ENCODE measurements around the gene AKAP6.
A peak's percentile ranks its signal among the peaks of the same experiment; 100 is the strongest.

Gene AKAP6

DNA sequence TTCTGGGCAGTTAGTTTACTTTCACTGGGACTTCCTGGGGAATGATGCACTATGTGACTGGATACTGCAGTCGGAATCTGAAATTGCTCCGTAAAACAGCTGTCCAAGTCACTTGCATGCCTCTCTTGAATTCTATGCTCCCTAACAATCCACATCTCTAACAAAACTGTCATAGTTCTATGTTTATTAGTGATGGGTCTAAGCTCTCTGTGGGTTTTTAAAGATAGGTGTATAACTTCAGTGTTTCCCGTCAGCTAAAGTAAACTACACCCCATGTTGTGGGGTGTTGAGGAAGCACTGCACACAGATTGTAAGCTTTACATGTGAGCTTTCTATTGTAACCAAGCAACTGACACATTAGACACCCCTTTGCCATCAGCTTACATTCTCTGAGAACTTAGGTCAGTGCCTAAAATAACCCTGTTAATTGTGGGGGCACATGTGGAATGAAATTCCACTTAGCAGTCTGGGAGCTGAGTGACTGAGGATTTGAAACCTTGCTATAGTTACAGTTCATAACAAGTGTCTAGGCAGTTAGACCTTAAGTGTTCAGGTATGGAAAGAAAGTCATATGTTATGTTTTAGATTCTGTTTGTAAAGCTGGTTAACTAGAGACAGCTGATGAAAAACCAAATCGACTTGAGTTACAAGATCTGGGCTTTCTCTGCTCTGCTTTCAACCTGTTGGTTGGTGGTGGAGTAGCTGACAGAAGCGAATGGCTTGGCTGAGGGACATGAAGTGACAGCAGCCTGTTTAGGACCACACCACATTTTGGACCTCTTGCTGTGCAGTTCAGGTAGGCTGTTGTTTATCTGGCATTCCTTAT, 165.7 kb downstream of the AKAP6 start:
- DNase-seq, result no peak

DNA sequence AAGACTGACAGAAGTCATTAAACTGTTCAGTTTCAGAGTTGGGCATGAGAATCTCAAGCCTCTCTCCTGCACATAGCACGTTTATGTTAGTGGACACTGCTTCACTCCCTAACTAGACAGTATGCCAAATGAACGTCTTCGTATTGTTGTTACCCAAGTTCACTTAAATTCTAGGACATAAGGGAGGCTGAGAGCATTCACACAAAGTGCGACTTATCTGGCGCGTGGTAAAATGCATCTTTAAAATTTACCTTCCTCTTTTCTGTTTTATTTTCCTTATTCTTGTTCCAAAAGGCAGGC, 166.3 kb downstream of the AKAP6 start:
- no peak for DNase-seq

DNA sequence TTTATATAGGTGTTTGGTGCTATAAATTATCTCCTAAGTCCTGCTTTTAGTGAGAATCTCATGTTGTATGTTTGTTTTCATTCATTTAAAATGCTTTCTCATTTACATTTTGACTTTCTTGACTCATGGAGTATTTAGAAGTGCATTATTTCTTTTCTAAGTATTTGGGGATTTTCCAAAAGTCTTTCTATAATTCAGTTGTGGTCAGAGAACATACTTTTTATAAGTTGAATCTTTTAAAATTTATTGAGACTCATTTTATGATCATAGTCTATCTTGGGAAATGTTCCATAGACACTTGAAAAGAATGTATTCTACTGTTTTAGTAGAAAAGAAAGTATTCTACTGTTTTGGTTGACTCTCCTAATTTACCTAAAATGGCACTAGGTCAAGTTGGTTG, 168.2 kb downstream of the AKAP6 start:
- DNase-seq, result no peak

DNA sequence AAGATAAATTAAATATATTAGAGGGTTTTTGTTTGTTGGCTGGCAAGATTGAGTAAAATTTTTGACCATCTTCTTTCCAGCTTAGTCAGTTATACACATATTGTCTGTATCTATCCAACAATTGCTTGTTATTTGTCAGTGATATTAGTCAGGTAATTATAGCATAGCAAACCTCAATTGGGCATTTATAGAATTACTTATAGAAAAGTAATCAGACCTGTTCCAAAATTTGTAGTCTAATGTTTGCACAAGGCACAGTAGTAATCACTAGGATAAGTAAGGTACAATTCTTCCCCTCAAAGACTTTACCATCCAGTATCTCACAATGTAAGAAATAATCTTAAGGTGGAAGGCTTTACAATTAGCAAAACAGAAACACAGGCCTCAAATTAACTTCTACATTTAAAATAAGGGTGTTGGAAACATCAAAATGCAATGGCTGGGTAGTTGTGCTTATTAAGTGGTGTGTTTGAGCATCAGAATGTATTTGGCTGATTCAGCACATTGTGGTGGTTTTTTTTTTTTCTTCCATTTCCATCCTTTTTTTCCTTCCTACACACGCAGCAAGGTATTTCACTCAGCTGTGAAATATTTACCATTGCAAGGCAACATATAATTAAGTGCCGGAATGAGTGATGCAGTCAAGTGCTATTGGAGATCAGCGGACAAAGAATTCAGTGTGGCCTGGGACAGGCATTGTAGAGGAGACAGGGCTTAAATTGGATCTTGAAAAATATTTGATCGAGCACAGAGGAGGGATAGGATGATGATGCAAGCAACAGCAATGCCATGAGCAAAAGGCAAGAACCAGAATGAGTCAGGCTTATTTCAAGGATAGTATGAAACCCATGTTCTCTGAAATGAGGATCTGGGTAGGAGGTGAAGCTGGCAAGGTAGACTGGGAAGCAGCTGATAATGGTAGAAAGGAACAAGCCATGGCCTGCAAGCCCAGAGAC, 178.2 kb downstream of the AKAP6 start:
- peak; percentile 28 for DNase-seq

DNA sequence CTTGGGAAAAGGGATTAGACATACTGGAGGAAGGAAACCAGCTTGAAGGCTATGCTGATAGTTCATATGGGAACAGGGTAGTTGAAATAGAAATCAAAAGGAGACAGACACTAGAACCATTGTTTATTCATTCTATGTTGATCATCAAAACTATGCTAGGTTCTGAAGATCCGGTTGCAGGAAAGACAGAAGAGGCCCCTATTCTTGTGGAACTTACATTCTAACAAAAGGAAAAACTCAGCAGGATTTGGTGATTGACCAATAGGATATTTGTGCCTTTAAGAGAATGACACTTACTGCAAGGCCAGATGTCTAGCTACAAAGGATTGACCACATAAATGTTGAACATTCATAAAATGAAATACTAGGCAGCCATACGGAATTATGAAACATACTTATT, 179.2 kb downstream of the AKAP6 start:
- no peak for DNase-seq

DNA sequence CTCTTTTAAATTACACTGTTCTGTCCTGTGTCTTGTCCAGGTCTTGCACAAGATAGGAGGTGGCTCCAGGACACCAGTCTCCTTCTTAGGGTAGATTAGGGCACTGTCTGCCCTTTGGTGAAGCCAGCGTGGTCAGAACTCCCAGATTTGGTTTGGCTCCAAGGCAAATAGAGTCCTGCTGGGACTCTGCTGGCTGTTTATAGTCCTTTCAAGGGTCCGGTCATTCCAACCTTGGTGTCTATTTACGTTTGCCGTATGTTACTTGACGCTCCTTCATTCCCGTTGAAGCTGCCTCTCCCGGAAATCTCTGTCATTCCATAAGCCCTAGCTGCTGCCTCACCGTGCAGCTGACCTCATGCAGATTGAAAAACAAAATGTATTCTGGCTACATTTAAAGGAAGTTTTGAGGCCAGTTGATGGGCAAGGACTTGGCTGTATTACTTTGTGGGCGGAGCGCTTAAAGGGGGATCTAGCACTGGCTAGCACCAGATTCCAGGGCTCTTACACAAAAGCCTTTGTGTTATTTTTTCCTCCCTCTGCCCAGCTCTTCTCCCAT, 180.6 kb downstream of the AKAP6 start:
- no peak for DNase-seq

DNA sequence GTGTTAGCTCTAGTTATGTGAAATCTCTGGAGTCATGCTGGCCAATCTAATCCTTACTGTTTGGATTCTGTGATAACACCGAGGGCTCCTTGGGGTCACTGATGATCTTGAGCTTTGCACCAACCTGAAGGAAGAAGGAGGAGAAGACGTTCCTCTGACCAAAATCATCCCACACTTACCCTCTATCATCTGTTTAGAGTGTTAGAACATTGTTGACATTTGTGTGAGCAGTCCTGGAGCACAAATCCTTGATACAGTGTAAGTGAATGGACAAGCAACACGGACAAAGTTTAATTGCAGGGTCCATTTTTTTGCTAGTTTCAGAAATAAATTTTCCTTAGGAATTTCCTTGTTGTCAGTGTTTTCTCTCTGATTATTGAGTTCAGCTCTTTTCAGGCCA, 181.7 kb downstream of the AKAP6 start:
- DNase-seq, result no peak

DNA sequence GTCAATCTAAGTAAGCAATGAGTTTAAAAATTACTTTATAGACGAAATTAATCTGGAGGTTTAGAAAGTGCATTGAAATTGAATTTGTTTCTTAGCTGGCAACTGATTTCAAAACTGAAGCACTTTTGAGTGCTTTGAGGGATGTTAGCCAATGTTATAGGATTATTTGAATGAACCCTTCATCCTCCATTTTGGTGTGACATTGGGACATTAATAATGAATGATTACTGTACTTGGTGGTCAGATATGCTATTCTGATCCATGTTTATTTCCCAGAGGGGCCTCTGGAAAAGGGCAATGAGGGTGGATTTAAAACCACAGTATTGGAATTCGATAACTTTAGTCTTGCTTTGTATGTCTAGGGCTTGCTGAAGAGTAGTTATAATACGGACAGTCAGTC, 183.2 kb downstream of the AKAP6 start:
- no peak for DNase-seq

DNA sequence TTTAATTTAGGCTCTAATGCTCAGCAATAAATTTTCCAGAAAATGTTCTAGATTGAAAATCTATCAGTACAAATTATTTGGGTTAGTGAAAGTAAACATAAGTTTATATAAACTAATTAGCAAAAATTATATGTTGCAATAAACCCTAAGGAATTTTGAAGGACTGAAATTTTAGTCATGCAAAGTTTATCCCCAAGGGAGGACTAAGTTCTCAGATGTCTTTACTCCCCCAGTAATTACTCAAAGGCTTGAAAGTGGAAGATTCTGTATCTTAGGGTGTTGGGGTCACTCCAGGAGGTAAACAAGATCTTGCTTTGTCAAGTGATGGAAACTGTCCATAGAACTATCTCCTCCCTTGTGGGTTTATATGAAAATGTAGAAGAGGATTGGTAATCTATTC, 183.7 kb downstream of the AKAP6 start:
- no peak for DNase-seq

DNA sequence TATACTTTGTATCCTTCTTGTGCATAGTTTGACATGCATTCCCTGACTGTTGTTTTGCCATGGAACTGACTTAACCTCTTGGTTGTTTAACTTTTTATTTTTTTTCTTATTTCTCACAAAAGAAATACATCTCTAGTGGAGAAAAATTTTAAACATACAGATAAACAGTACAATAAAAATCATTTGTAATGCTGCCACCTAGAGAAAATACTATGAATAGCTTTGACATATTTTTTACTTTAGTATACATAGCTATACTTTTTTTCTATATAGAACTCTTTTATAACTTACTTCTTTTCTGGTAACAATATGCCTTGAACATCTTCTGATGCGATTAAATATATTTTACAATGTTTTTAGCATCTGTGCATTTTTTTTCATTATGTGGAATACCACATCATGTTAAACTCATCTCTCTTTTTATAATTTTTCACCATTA, 184.5 kb downstream of the AKAP6 start:
- DNase-seq, result no peak

DNA sequence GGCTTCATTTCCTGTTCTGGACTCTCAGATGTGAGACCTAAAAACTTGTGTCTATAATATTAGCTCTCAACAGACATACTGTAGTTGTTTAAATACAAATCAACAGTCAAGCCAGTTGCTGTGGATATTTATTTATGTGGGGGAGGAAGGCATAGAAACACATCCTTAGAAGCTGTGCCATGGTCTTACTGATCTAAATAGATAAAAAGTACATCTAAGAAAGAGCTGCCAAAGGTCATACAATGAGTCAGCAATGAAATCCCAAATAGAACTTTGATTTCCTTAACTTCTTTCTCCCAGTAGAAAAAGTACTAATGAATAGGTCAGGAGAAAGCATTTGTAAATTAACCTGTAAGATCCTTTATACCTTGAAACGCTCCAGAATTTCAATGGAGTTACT, 185.1 kb downstream of the AKAP6 start:
- DNase-seq, result no peak

DNA sequence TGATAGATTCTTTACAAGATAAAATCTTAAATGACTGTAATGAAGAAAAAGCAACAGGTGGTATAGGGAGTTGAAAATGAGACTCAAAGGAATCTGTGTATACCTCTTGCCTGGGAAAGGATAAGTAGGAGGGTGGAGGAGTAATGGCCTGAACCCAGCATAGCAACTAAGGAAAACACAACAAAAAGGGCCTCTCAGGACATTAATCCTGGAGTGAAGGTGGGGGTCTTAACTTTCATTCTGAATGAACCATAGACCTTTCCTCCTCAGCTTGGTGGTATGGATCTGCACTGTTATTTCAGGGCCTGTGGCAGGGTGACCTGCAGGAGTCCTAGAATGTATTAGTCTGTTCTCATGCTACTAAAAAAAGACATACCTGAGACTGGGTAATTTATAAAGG, 185.6 kb downstream of the AKAP6 start:
- DNase-seq, result no peak

DNA sequence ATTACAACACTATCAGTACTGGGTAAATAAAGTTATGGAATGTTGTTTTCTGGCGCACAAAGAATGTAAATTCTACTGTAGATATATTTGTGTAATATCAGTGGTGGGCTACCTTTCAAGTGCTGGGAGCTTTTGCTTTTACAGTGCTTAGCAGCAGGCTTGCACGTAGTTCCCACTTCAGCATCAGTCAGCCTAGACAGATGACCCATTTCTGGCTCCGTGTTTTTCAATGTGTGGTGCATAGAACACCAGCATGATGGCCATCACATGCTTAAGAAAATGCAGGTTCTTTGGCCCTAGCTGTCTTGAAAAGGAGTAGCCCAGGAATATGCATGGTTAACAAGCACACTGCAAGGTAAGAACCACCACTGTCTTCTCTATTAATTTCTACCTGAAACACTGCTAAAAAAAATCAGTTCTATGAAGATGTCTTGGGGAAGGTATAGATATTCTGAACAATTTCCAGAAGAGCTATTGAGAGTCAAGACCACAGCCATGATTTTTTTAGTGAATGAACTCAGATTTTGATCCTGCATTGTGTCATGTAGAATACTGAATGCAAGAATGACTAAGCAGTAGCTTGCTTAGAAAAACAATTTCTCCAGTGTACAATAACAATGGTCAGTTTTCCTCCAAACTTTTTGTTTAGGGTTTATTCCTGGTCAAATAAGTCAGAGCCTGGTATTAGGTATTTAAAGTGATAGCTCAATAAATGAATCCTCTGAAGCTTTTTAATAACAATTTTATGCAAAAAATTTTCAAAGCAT, 195.7 kb downstream of the AKAP6 start:
- DNase-seq, result no peak

DNA sequence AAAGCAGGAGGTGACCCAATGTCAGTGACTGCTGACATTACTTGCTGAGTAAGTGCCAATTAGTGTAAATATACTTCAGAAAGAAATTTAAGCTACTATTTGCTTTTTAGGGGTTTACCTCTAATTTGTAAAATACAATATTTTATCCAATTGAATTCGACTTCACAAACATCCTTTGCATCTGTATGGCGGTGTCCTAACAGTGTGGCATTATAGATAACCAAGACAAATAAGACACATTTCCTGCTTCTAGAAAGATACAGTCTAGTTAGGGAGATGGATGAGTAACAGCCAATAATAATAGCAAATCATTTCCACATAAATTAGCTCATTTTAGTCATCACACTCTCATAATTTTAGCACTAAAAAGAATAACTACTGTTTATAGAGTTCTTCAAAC, 196.5 kb downstream of the AKAP6 start:
- no peak for DNase-seq

DNA sequence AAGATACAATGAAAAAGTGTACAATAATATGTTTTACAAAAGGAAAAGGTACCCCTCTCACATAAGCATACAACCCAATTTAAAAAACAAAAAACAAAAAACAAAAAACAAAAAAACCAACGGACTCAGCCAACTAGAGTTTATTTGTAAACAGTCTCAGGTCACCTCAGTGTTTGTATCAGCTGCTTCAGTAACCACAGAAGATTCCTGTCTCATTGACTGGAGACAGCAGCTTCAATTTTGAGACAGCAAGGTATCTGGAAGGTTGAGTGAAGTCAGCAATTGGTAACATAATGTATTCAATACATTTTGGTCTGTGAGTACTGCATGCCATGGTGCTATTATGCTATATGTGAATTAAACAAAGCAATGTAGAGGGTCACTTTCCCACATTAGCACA, 201.7 kb downstream of the AKAP6 start:
- no peak for DNase-seq

DNA sequence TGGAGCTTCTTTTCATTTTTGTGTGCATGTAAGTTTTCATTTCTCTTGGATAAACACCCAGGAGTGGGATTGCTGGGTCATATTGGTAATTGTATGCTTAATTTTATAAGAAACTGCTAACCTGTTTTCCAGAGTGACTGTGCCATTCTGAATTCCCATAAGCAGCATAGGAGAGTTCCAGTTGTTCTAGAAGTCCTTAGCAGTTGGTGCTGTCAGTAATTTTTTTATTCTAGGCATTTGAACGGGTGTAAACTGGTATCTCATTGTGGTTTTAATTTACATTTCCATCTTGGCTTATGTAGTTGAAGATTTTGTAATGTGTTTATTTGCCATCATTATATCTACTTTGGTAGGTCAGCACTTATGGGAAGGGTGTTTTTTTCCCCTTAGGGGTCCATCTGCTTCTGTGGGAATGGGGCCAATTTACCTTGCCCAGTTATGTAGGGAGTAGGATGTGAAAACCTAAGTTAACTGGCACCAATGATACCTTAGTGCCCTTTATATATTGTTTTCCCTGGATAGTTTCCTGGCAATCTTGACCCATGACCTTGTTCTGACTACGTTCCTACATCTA, 202.9 kb downstream of the AKAP6 start:
- no peak for DNase-seq

DNA sequence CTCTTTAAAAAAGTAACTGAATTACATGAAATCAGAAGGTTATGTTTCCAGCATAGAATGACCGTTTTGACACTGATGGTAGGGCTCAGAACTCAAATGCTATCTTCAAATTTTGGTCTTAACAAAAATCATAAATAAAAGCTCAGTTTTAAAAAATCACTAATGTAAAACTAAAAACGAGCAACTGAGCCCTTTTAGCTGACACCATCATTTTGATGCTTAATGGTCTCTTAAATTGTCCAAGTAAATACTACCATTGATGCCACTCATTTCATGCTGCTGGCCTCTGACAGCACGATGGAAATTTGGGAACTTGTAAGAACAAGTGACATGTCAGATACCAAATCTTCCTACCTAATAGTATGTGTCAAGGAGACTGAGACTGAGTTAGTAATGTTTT, 205.0 kb downstream of the AKAP6 start:
- no peak for DNase-seq

DNA sequence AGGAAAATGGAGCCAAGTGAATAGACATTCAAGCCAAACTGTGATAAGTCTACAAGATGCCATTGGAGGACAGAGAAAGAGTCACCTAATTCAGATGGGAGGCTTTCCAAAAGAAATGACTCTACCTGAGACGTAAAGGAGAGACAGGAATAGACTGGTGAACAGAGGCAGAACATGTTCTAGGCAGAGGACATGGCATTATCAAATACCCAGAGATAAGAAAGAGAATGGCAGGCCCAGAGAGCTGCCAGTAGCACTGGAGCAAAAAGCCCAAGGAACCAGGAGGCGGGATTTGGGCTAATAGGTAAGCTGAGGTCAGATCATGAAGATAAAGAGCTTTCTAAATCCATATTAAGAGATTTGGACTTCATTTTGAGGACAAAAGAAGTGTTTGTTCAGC, 207.1 kb downstream of the AKAP6 start:
- DNase-seq, result no peak

DNA sequence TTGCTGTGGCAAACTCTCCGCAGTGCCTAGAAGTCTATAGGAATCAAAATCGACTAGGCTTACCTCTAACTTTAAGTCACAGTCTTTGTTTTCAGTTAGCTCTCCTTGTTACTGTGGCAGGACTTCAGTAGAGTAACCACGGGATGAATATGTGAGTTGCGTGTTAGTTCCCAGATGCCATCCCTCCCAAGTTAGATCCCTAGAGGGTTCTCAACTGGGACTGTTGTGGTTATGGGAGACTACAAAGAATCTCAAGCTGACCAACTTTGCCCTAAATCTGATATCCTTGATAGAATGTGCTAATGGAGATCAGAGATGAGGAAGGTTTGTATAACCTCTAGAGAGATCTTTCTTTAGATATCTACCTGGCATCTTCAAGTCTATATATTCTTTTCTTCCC, 208.1 kb downstream of the AKAP6 start:
- no peak for DNase-seq

DNA sequence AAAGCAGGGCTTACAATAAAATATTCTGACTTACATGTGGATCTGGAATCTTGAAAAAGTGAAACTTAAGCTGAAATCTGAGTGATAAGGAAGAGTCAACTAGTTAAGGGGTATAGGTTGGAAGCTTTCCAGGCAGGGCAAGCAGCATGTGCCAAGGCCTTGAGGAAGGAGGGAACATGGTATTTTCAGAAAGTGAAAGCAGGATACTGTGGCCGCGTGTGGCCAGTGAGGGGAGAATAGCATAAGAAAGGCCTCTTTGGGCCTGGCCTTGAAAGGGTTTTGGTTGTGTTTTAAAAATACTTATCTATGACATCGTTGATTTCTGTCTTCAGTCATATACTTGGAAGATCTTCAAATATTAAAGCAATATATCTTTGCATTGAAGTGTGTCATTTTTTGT, 213.4 kb downstream of the AKAP6 start:
- no peak for DNase-seq

DNA sequence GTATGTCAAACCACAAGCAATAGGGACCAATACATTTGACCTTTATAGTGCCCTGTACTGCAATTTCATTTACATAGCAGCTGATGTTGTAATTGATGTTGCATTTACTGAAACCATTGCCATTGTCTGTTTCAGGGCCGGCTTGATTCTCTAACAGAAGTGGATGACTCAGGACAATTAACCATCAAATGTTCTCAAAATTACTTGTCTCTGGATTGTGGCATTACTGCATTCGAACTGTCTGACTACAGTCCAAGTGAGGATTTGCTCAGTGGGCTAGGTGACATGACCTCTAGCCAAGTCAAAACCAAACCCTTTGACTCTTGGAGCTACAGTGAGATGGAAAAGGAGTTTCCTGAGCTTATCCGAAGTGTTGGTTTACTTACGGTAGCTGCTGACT, 216.0 kb downstream of the AKAP6 start:
- no peak for DNase-seq

DNA sequence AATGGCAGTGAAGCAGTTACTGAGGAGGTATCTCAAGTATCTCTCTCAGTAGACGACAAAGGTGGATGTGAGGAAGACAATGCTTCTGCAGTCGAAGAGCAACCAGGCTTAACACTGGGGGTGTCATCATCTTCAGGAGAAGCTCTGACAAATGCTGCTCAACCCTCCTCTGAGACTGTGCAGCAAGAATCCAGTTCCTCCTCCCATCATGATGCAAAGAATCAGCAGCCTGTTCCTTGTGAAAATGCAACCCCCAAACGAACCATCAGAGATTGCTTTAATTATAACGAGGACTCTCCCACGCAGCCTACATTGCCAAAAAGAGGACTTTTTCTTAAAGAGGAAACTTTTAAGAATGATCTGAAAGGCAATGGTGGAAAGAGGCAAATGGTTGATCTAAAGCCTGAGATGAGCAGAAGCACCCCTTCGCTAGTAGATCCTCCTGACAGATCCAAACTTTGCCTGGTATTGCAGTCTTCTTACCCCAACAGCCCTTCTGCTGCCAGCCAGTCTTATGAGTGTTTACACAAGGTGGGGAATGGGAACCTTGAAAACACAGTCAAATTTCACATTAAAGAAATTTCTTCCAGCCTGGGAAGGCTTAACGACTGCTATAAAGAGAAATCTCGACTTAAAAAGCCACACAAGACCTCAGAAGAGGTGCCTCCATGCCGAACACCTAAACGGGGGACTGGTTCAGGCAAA, 216.6 kb downstream of the AKAP6 start:
- no peak for DNase-seq
